HG03097 (cell line): Measurements from ENCODE around the gene BTBD19.
"Not testable (repeated sequence)": the region's sequence is repeated elsewhere in the genome, so short reads cannot be mapped to it uniquely, and the experiment has no call there.

ENCODE experiments used
- ATAC-seq: cut with Tn5 transposase; IDR thresholded peaks from one replicate; pipeline ENCODE4 v1.9.1; 2021; ENCODE audit not compliant: unreplicated experiment, low FRiP score

The BTBD19 gene, protein sequence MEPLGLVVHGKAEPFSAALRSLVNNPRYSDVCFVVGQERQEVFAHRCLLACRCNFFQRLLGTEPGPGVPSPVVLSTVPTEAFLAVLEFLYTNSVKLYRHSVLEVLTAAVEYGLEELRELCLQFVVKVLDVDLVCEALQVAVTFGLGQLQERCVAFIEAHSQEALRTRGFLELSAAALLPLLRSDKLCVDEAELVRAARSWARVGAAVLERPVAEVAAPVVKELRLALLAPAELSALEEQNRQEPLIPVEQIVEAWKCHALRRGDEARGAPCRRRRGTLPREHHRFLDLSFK

DNA sequence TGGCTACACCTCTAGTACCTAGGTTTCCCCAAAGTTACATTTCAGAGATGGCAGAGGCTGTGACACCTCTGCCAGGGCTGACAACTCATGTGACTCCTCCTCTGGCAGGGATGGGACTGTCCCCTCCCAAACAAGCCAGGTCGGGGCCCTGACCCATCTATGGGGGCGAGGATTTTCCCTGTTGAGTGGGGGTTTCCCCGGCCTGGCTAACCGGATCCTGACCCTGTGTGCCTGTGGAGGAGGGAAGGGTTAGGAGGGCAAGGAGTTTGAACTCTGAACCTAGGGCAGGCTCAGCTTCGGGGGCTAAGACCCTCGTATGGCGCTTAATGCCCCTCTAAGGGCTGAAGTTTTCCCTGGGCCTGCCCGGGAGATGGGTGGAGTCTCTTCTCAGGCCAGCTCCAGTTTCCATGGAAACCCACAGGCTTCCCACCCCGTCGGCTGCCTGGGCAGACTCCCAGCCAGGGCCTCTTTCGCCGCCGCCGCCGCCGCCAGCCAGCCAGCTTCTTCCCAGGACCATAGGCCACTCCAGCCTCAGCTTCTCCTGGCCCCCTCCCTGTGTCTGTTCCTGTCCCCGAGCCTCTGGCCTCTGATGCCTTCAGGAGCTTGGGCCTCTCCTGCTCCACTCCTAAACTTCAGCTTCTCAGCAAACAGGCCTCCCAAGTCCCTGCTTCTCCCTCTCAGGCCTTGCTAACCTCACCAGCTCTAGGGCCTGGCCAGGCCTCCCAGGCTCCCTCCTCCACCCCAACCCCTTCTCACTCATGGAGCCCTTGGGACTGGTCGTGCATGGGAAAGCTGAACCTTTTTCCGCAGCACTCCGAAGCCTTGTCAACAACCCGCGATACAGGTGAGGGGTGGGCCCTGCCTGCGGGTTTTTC lies at the start of gene BTBD19:
BTBD19 (plus strand) TSS at position 461 of the 875 bp plus-strand sequence; CDS start at position 759, 298 bp downstream.
- ATAC-seq, result no peak

DNA sequence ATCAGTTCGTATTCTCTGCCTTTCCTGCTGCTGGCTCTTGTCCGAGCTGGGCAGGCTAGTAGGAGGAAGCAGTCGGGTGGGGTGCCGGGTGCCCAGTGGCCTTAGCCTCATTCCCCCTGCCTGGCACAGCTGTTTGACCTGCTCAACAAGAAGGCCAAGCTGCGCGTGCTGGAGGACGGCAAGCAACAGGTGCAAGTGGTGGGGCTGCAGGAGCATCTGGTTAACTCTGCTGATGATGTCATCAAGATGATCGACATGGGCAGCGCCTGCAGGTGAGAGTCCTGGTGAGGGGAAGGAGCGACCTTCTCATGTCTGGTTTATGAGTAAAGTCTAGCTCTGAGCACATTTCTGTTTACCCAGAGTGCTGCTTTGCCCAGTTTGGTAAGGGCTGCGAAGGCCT lies 49.2 kb upstream of the BTBD19 start:
- no peak for ATAC-seq

DNA sequence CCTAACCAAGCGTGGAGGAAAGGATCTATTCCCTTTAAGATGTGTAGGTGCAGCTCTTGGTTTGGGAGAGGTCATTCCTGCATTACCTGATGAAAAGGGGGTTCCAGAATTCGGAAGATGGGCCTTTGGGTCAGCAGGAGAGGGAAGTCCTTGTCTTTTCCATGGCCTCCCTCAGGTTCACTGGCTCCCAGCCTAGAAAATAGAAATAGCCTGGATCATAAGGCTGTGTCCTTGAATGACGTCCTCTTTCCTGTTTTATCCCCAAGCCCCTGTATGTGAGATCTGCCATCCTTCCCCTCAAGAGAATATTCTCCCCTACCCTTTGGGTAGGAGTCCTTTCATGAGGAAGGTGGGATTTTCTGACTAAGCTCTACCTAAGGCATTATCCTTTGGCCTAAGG lies 47.4 kb upstream of the BTBD19 start:
- ATAC-seq, result no peak

DNA sequence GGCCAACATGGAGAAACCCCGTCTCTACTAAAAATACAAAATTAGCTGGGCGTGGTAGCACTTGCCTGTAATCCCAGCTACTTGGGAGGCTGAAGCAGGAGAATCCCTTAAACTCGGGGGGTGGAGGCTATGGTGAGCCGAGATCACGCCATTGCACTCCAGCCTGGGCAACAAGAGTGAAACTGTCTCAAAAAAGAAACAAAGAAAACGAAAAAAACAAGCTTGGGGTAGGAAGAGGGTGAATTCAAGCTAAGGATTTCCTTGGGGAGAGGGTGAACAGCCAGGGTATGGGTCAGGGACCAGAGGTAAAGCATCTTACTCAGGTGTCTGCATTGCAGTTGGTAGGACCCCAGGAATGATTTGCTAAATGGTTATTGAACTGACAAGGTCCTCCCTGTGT lies 41.9 kb upstream of the BTBD19 start:
- not testable (repeated sequence) for ATAC-seq

DNA sequence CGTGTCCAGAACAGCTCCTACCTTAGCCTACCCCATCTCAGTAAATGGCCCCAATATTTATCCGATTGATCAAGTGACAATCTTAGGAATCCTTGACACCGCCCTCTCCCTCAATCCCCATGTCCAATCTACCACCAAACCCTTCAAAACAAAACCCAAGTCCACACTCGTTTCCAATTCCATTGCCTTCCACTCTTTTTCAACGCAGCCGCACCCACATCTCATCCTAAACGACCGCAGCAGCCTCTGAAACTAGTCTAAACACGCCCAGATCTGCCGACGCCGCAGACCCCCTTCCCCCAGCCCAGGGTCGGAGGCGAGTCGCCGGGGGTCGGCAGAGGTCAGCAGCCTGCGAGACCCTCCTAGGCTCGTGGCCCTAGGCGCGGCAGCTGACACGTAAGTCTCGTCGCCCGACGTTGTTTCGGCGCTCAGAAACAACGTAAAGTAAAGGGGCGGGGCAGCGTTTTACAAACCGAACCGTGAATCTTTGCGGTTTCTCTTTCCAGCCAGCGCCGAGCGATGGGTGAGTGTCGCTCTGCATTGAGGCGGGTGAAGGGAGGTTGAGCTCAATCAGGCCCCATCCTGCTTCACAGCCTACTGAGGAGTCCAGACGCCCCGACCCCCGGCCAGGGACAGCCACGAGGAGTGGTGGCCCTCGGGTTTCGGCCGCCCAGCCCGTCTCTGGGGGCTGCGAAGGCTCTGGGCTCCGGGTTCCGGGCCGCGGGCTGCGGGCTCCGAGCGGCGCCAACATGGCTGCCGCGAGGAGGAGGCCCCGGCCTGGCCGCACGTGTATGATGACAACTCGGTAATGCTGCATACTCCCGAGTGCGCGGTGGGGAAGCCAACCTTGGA lies 33.0 kb upstream of the BTBD19 start, which contains the start of gene RPS8:
RPS8 (plus strand) TSS at position 463 of the 852 bp plus-strand sequence; CDS start at position 520, 57 bp downstream.
- peak; percentile 58 for ATAC-seq

DNA sequence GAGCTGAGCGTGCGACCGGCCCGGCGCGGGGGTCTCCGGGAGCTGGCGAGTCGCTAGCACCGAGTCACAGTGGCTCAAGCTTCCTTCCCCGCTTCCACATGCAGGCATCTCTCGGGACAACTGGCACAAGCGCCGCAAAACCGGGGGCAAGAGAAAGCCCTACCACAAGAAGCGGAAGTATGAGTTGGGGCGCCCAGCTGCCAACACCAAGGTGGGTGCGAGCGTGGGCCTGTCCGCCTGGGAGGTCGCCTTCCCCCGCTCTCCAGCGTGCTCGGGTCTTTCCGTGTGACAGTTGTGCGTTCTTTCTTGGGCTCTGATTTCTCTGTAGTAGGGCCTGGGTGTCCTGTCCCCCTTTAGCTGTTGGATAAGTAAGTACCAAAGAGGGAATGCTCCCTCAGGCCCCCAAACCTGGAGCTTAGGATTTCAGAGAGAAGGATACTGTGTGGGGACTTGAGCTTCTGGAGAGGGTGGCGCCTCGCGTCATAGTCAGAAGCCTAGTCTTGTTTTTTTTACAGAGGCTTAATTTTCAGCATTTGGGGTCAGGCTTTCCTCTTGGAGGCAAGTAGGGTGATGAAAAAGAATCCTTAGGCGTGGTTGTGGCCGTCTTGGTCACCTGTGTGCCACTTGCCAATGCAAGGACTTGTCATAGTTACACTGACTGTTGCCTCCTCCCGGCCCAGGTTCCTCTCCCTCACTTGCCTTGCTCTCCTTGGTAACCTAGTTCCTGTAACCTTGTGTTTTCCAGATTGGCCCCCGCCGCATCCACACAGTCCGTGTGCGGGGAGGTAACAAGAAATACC lies 32.2 kb upstream of the BTBD19 start:
- peak; percentile 19 for ATAC-seq

DNA sequence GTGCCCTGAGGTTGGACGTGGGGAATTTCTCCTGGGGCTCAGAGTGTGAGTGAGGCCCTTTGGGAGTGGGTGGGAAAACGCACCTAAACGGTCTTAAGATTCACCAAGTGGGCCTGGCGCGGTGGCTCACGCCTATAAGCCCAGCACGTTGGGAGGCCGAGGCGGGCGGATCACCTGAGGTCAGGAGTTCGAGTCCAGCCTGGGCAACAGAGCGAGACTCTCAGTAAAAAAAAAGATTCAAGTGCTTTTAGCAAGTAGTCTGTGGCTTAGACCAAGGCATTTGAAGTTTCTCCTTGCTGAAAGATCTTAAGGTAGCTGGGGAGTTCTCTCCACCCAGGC lies 31.6 kb upstream of the BTBD19 start:
- ATAC-seq, result no peak

DNA sequence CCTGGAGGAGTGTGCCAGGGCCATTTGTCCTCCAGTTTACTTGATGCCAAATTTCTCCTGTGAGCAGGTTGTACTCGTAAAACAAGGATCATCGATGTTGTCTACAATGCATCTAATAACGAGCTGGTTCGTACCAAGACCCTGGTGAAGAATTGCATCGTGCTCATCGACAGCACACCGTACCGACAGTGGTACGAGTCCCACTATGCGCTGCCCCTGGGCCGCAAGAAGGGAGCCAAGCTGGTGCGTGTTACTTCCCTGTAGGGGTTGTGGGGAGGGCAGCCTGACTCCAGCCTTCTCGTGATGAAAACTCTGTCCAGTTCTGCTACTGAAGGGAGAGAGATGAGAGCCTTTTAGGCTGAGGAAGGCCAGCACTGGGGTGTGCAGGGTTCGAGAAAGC lies 30.8 kb upstream of the BTBD19 start:
- no peak for ATAC-seq

DNA sequence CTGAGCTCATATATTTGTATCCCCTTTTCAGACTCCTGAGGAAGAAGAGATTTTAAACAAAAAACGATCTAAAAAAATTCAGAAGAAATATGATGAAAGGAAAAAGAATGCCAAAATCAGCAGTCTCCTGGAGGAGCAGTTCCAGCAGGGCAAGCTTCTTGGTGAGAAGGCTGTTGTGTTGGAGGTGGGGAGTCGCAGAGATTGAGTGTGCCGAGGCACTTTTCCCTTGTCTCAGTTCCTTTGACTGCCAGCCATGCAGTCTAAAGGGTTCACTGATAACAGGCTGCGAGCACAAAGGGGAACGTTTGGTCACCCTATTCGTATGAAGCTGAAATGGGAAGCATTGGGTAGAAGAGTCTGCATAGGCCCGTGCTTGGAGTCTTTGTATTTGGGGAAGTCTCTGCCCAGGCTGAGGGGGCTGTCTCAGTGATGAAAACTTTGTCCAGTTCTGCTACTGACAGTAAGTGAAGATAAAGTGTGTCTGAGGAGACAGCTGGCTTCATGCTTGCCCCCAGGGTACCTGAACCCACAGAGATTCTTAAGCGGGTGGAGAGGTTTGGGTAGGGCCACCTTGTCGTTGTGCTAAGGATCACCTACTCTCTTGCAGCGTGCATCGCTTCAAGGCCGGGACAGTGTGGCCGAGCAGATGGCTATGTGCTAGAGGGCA lies 30.2 kb upstream of the BTBD19 start:
- ATAC-seq, result no peak

DNA sequence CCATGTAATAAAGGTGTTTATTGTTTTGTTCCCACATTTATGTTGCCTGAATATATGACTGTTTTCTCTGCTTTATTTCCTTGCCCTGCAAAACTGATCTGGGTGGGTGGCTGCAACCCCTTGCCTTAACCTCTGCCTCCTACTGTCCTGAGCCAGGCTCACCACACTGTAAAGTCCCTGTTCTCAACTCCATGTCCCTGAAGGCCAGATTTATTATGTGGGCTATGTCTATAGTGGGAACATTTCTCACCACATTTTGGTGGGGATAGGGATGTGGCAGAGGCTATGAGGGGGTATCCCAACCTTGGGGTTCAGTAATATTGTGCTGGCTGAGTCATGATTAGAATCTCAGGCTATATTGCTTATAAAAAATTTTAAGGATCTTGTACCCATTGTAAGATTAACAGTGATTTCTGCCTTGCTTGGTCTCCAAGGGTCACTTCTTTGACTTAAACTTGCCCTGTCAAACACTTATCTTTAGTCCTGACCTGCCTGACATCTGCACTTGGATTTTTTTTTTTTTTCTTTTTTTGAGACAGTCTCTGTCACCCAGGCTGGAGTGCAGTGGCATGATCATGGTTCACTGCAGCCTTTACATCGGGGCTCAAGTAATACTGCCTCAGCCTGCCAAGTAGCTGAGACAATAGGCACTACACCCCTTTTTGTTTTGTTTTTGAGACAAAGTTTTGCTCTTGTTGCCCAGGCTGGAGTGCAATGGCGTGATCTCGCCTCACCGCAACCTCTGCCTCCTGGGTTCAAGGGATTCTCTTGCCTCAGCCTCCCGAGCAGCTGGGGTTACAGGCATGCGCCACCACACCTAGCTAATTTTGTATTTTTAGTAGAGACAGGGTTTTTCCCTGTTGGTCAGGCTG lies 29.4 kb upstream of the BTBD19 start:
- ATAC-seq, result no peak

DNA sequence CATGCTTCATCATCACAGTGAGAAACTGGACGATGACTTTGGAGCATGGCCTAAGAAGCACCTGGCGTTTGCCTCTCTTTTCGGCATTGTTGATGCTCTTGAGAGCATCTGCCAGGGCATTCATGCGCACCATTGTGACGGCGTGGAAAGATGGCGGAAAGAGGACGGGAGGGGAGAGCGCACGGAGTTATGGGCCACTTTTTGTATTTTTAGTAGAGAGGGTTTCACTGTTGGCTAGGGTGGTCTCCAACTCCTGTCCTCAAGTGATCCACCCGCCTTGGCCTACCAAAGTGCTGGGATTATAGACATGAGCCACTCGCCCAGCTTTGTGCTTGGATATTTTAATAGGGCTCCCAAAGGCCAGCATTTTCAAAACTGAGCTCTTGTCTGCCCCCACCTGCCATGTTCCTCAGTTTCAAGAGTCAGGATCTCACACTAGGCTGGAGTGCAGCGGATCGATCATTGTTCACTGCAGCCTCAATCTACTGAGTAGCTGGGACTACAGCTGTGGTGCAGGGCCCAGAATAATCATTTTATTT lies 27.7 kb upstream of the BTBD19 start:
- ATAC-seq, result no peak

DNA sequence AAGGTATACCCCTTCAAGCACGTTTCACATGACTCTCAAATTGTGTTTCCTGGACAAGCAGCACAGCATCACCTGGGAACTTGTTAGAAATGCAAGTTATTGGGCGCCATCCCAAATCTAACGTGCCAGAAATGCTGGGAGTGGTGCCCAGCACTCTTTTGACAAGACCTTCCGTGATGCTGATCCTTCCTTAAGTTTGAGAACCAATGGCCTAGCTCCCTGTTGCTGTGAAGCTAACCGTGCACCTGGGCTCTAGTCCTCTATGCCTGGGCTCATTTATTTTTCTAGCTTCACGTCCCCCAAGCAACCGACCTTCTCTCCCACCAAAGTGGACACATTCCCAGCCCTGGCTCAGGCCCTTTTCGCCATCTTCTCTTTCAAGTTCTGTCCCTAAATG lies 24.6 kb upstream of the BTBD19 start:
- no peak for ATAC-seq

DNA sequence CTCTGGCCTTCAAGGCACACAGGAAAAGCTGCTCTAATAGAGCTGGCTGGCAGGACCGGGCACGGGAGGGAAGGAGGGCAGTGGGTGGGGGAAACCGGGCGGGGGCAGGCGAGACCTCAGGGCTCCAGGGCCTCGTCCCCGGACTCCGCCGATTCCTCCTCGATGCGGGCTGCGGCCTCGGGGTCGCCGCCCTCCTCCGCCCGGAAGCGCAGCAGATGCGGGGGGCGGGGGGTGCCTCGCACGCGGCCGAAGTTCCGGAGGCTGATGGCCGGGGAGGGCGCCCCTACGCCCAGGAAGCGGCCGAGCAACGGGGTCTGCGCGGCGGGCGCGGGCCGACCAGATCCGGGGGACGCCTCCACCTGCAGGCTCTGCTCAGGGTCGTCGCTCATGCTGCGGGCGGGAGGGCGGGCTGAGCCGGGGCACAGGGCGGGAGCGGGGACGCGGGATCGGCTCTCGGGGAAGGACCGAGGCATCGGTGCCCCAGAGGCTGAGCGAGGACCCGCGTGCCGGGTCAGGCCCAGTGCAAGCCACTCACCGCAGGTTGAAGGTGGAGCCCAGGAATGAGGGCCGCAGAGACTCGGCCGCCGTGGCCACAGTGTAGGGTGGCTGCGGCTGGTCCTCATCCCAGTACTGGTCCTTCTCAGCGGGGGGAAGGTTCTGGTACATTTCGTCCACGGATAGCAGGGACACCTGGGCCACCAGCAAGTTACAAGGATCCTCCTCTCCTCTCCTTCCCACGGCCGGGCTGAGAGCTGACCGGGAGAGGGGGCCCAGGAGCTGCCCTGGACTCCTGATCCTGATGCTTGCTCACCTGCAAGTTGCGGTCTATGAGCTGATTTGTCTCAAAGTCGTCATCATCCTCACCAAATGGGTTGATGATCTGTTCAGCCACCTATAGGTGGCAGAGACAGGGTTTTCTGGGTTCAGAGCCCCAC lies 24.0 kb upstream of the BTBD19 start:
- no peak for ATAC-seq

DNA sequence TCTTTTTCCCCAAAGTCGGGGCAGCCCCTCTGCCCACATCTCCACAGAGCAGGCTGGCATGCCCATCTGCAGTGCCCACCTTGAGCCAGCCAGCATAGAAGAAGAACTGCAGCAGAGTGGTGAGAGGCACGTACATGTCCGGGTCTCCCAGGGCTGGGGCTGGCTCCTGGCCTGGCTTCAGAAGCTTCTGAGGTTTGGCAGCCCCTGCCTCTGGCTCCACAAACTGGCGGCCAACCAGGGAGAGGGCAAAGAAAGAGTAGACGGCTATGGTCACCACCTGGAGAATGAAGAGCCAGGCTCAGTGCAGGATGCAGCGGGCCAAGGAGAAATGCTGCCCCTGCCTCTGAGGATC lies 23.3 kb upstream of the BTBD19 start:
- ATAC-seq, result no peak

DNA sequence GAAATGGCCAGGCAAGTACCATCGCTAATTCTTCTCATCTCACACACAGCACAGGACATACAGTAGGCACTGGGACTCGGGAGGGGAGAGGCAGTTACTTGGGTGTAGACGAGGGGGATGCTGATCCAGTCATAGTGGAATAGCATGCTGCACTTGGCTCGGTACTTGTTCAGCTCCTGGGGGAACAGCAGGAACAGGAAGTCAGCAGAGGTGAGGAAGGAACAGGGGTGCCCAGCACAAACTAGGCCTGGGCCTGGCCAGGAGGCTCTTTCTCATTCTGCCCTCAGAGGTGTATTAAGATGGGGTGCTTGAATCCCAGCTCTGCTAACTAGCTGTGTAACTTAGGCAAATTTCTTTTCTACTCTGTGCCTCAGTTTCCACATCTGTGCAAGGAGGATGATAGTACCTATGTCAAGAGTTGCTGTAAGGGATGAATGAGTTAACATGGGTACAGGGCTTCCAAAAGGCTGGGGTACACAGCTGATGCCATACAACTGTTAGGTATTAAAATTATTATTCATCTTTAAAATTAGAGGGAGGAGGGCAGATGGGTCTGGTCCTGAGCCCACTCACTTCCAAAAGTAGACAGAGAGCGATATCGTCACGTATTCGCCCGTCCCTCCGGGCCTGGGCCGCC lies 22.7 kb upstream of the BTBD19 start:
- no peak for ATAC-seq

DNA sequence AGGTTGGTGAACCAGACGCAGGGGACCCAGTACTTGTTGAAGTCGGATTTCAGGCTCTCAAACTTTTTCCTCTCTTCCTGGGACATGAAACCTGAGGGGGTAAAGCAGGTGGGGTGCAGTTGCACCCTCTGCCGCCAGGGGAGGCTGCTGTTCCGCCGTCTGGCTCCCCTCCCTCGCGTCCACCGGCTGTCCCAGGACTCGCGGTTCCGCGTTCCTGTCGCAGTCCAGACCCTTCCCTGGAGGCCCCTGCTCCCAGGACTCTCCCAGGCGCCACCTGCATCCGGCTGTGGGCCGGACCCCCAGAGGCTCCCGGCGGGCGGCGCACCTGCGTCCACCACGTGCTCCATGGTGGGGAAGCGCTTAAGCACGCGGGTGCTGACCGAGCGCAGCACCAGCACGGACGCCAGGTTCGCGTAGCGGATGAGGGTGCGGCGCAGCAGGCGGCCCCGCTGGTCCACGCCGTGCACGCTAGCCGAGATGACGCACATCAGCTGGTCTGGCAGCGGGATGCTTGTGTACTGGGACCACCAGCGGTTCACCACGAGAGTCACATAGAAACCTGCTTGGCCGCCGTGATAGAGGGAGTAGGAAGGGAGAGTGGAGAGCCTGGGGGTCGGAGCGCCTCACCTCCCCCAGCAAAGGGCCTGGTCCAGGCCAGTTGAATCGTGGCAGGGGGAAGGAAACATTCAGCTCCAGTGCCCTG lies 22.0 kb upstream of the BTBD19 start:
- no peak for ATAC-seq
